ENCODE measurements around the gene TSPAN15. TPM values are rescaled to one million over a fixed set of nuclear protein-coding genes. Genes with fewer than 3 reads are reported as not detected.

Gene TSPAN15
- polyA plus RNA-seq, 1 donor (not counting 4 experiments of a cell fraction or from before 2014, with no cell fraction given): 2.1 TPM

GRCh38 chr10:69515699-69516259, 64.5 kb downstream of the TSPAN15 start:
- no peaks in the 10 kb centered on the region for H4K20me1 ChIP-seq (ENCODE audit: control insufficient read depth, extremely low read depth, insufficient read depth, low read length)
- peak; percentile 74 for FAIRE-seq
- dilution Hi-C loops (cut with MboI; ENCODE audit: extremely low pct_ligation_motif_present, low sequenced_read_pairs): no loop called here

GRCh38 chr10:69516316-69516715, 65.1 kb downstream of the TSPAN15 start:
- no peaks in the 10 kb centered on the region for H4K20me1 ChIP-seq (ENCODE audit: control insufficient read depth, extremely low read depth, insufficient read depth, low read length)
- H3K36me3 ChIP-seq (ENCODE audit: control insufficient read depth in 2 of 2, extremely low read depth in 1 of 2, insufficient read depth in 2 of 2, low read length in 2 of 2): no peaks in the 10 kb centered on the region
- H3K9me3 ChIP-seq (ENCODE audit: control insufficient read depth, low read depth, low read length): no peaks in the 10 kb centered on the region
- H3K4me1 ChIP-seq (ENCODE audit: control insufficient read depth, extremely low read depth, insufficient read depth, low read length): no peaks in the 10 kb centered on the region
- H3K27ac ChIP-seq (ENCODE audit: control insufficient read depth, insufficient read depth, low read length): no peak overlapping the region
- DNase-seq (ENCODE audit: low read depth, low spot score) (no peak), FAIRE-seq (no peak)
- TF ChIP-seq CTCF (optimal IDR thresholded peaks at IDR 0.05 in 1 of 3, IDR thresholded peaks at IDR 0.05 in 1 of 3, conservative IDR thresholded peaks at IDR 0.05 in 1 of 3; ENCODE audit: extremely low read depth in 1 of 3, insufficient read depth in 2 of 3, low read length in 3 of 3) (peak; percentile 53 to 75 (median 74)), EZH2 (IDR thresholded peaks at IDR 0.05; ENCODE audit: low read length) (no peak)
- no peak overlapping the region for H3K4me2 ChIP-seq (ENCODE audit: control insufficient read depth, extremely low read depth, insufficient read depth, low read depth, low read length)
- no peaks in the 10 kb centered on the region for H3K27me3 ChIP-seq (ENCODE audit: control insufficient read depth, extremely low read depth, insufficient read depth, low read length)
- no peak overlapping the region for H3K9ac ChIP-seq (ENCODE audit: control insufficient read depth, extremely low read depth, insufficient read depth, low read length)
- H3K79me2 ChIP-seq (ENCODE audit: control insufficient read depth, insufficient read depth, low read length): no peaks in the 10 kb centered on the region
- no peaks in the 10 kb centered on the region for H3K9me1 ChIP-seq (ENCODE audit: control insufficient read depth, extremely low read depth, insufficient read depth, low read length)
- dilution Hi-C loops (cut with MboI; ENCODE audit: extremely low pct_ligation_motif_present, low sequenced_read_pairs): no loop called here
- no peak overlapping the region for H2AFZ ChIP-seq (ENCODE audit: control insufficient read depth, low read length)
- no peak overlapping the region for H3K4me3 ChIP-seq (ENCODE audit: control insufficient read depth in 2 of 3, extremely low read depth in 1 of 3, insufficient read depth in 2 of 3, low read depth in 1 of 3, low read length in 3 of 3)

More at GRCh38 chr10:69515699-69516259, 64.5 kb downstream of the TSPAN15 start:
- no peaks in the 10 kb centered on the region for H3K79me2 ChIP-seq (ENCODE audit: control insufficient read depth, insufficient read depth, low read length)
- no peaks in the 10 kb centered on the region for H3K9me1 ChIP-seq (ENCODE audit: control insufficient read depth, extremely low read depth, insufficient read depth, low read length)
- no peaks in the 10 kb centered on the region for H3K9me3 ChIP-seq (ENCODE audit: control insufficient read depth, low read depth, low read length)
- no peaks in the 10 kb centered on the region for H3K4me1 ChIP-seq (ENCODE audit: control insufficient read depth, extremely low read depth, insufficient read depth, low read length)
- no peak for TF ChIP-seq EZH2 (IDR thresholded peaks at IDR 0.05; ENCODE audit: low read length)
- TF ChIP-seq CTCF (optimal IDR thresholded peaks at IDR 0.05 in 1 of 3, IDR thresholded peaks at IDR 0.05 in 1 of 3, conservative IDR thresholded peaks at IDR 0.05 in 1 of 3; ENCODE audit: extremely low read depth in 1 of 3, insufficient read depth in 2 of 3, low read length in 3 of 3): peak; percentile 95 to 99 (median 98)
- DNase-seq (ENCODE audit: low read depth, low spot score): no peak
- no peak overlapping the region for H3K4me2 ChIP-seq (ENCODE audit: control insufficient read depth, extremely low read depth, insufficient read depth, low read depth, low read length)
- no peaks in the 10 kb centered on the region for H3K27me3 ChIP-seq (ENCODE audit: control insufficient read depth, extremely low read depth, insufficient read depth, low read length)
- H3K9ac ChIP-seq (ENCODE audit: control insufficient read depth, extremely low read depth, insufficient read depth, low read length): no peak overlapping the region
- no peaks in the 10 kb centered on the region for H3K36me3 ChIP-seq (ENCODE audit: control insufficient read depth in 2 of 2, extremely low read depth in 1 of 2, insufficient read depth in 2 of 2, low read length in 2 of 2)
- H3K27ac ChIP-seq (ENCODE audit: control insufficient read depth, insufficient read depth, low read length): no peak overlapping the region
- no peak overlapping the region for H2AFZ ChIP-seq (ENCODE audit: control insufficient read depth, low read length)
- H3K4me3 ChIP-seq (ENCODE audit: control insufficient read depth in 2 of 3, extremely low read depth in 1 of 3, insufficient read depth in 2 of 3, low read depth in 1 of 3, low read length in 3 of 3): no peak overlapping the region
